Mesodermal cell (in vitro differentiated cells): ENCODE measurements around the gene FBXL17.

Experiments
- H3K27ac ChIP-seq: 2 replicates; pipeline ENCODE4 v1.7.0; 2013; ENCODE audit warnings: mild to moderate bottlenecking, low read depth, low read length, moderate library complexity; ENCODE audit not compliant: severe bottlenecking
- H3K36me3 ChIP-seq: 2 replicates; pipeline ENCODE4 v1.7.1; 2013; ENCODE audit warnings: mild to moderate bottlenecking, low read length, moderate library complexity; ENCODE audit not compliant: control insufficient read depth, insufficient read depth
- H3K4me1 ChIP-seq: one replicate; pipeline ENCODE4 v1.7.1; 2013; ENCODE audit warnings: mild to moderate bottlenecking, low read length; ENCODE audit not compliant: insufficient read depth, control insufficient read depth, poor library complexity, severe bottlenecking
- H3K4me3 ChIP-seq: 2 replicates; pipeline ENCODE4 v1.7.0; 2013; ENCODE audit warnings: low read length, control low read depth, mild to moderate bottlenecking; ENCODE audit not compliant: insufficient read depth, poor library complexity, severe bottlenecking; ENCODE audit errors: extremely low read depth
- H3K9me3 ChIP-seq: 2 replicates; pipeline ENCODE4 v1.7.1; 2013; ENCODE audit warnings: mild to moderate bottlenecking, low read length, moderate library complexity; ENCODE audit not compliant: control insufficient read depth
- WGBS, 2 experiments: methylation state at CpG; one replicate each; pipeline ENCODE4 v1.1.5; 2013; ENCODE audit warnings: missing lambda C conversion rate in 2 of 2; ENCODE audit not compliant: insufficient coverage in 2 of 2; 5-methylcytosine and 5-hydroxymethylcytosine counted together

FBXL17 gene

DNA sequence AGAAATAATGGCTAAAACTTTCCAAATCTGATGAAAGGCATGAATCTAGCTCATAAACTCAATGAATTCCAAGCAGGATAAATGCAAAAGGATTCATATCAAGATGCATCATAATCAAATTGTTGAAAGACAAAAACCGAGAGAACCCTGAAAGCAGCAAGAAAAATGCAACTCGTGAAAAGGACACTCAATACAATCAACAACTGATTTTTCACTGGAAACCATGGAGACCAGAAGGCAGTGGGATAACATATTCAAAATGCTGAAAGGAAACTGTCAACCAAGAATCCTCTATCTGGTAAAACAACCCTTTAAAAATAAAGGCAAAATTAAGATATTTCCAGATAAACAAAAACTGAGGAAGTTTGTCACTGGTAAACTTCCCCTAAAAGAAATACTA lies 9.5 kb downstream of the FBXL17 start:
- H3K4me1 ChIP-seq, result no peaks in the 10 kb centered on the region
- peaks cover 3% of the 10 kb centered on the region for H3K36me3 ChIP-seq
- WGBS, 2 experiments, result 100% methylated on average over 2 of the region's 2 CpGs; no CpG with 5 or more reads in 1 of the 2 experiments
- H3K27ac ChIP-seq, result no peak overlapping the region
- no peak overlapping the region for H3K4me3 ChIP-seq
- peaks cover 20% of the 10 kb centered on the region for H3K9me3 ChIP-seq

DNA sequence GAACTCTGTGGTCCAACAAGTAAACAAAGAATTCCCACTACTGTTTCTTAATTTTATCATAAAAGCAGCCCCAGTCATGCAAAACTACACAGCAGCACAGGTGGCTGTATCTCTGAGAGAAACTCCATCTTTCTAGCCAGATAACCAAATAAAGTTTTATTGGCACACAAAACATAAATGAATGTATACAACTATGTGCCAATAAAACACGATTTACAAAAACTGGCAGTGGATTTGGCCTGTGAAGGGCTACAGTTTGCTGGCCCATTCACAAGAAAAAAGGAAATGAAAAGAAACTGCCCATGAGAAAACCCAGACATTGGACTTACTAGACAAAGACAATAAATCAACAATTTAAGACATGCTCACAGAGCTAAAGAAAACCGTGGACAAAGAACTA lies 10.6 kb downstream of the FBXL17 start:
- Histone ChIP-seq H3K36me3 (peaks cover 3% of the 10 kb centered on the region), H3K27ac (no peak overlapping the region), H3K4me1 (no peaks in the 10 kb centered on the region), H3K9me3 (peaks cover 20% of the 10 kb centered on the region), H3K4me3 (no peak overlapping the region)
- WGBS, 2 experiments, result 100% methylated on average over 1 of the region's 2 CpGs; no CpG with 5 or more reads in 1 of the 2 experiments

DNA sequence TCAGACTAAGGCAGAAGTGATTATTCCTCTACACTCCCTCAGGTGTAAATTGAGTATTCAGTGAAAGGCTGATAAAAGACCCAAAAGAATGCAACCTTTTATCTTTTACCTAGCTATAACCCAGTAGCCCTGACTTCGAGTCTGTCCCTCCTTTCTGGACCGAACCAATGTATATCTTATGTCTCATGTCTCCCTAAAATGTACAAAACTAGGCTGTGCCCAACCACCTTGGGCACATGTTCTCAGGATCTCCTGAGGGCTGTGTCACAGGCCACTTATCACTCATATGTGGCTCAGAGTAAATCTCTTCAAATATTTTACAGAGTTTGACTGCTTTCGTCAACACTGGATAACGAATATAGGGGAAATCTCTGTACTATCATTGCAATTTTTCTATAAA lies 12.7 kb downstream of the FBXL17 start:
- H3K36me3 ChIP-seq, result peaks cover 3% of the 10 kb centered on the region
- no peak overlapping the region for H3K27ac ChIP-seq
- no peak overlapping the region for H3K4me3 ChIP-seq
- H3K4me1 ChIP-seq, result no peaks in the 10 kb centered on the region
- WGBS, 2 experiments, result 80% methylated on average over 2 of the region's 4 CpGs; no CpG with 5 or more reads in 1 of the 2 experiments
- peaks cover 9% of the 10 kb centered on the region for H3K9me3 ChIP-seq

DNA sequence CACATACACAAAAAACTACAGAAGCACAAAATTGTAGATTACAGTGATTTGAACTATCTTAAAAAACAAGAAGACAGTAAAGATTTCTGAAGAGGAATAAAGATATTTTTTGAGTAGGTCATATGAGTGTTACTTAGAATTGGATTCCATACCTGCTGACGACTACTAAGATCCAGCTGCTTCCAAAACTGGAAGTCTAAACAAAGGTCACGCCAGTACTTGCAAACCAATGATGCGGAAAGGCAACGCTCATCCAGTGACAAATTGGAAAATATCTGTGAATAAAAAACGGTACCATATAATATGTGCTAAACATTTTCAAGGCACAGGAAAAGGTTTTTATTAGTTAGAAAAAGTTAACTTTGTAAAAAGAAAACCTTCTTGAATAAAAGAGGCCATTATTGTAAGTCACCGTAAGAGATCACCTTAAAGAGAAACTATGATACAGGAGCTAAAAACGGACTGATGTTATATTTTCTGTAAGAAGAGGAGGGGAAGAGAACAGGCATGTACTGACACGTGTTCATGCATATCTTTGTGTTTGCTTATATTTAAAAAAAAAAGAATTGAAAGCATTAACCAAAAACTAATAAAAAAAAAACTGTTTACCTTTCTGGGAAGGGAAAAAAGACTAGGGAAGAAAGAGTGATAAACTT lies 14.1 kb downstream of the FBXL17 start:
- WGBS, 2 experiments, result 91 to 97% methylated on average over 5 to 6 of the region's 8 CpGs
- H3K9me3 ChIP-seq, result peaks cover 6% of the 10 kb centered on the region
- no peak overlapping the region for H3K27ac ChIP-seq
- H3K4me1 ChIP-seq, result no peaks in the 10 kb centered on the region
- no peak overlapping the region for H3K4me3 ChIP-seq
- H3K36me3 ChIP-seq, result no peaks in the 10 kb centered on the region

DNA sequence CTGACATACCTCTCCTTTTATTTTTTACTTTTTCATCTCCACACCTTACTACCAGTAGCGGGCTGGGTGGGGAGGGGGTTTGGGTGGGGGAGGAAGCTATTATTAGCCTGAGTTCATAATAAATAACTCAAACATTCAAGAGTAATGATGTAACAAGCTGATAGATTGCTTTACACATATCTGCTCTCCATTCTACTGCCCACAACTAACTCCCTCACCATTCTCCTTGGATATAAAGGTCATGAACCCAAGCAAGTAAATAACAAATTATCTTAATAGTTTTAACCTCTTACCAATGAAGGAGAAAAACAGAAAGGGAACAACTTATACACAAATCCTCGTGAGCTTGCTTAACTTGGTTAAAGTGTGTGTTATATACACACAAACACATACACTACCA lies 15.4 kb downstream of the FBXL17 start:
- WGBS, 2 experiments, result no CpG with 5 or more reads among the region's 2 CpGs
- Histone ChIP-seq H3K4me1 (peaks cover 5% of the 10 kb centered on the region), H3K9me3 (no peaks in the 10 kb centered on the region), H3K36me3 (no peaks in the 10 kb centered on the region), H3K27ac (no peak overlapping the region), H3K4me3 (no peak overlapping the region)

DNA sequence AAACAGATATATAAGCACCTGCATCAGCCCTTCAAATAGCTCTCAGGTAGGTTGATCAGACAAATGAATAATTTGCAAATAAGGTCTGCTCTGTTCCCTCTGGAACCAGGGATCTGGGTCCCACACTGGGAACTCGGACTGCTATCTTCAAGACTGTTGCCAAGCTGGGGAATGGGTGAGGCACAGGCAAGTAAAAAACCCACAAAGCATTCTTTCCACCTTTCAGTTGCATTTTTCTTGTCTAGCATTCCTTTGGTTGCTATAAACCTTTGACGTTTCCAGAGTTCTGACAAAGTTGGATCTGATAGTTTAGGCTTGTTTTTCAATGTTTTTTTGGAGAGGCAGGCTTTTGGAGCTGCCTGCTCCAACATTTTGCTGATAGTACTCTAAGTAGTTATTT lies 20.1 kb downstream of the FBXL17 start:
- Histone ChIP-seq H3K4me1 (peaks cover 6% of the 10 kb centered on the region), H3K27ac (peak overlapping the region; percentile 43), H3K9me3 (no peaks in the 10 kb centered on the region), H3K36me3 (no peaks in the 10 kb centered on the region), H3K4me3 (no peak overlapping the region)
- 100% methylated on average over 1 of the region's 2 CpGs for WGBS, 2 experiments

DNA sequence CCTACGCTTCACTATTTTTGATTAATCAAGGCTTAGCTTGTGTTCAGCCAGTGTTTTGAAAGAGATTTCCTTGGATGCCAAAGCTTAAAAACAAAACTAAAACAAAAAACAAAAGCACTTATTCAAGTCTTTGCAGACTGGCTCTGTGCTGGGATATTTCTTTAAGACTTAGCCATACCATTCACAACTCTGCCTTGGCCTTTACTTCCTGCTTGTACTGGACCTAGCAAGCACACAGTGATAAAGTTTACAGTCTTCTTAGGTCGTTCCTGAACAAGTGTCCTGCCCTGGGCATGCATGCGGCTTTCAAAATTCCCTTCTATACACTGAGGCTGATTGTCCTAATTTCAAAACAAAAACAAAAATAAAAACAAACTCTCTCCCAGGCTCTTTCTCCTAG lies 20.7 kb downstream of the FBXL17 start:
- no peaks in the 10 kb centered on the region for H3K36me3 ChIP-seq
- H3K4me1 ChIP-seq, result peaks cover 6% of the 10 kb centered on the region
- WGBS, 2 experiments, result 70 to 86% methylated on average over 2 of the region's 3 CpGs
- no peaks in the 10 kb centered on the region for H3K9me3 ChIP-seq
- peak overlapping the region; percentile 43 for H3K27ac ChIP-seq
- H3K4me3 ChIP-seq, result no peak overlapping the region

DNA sequence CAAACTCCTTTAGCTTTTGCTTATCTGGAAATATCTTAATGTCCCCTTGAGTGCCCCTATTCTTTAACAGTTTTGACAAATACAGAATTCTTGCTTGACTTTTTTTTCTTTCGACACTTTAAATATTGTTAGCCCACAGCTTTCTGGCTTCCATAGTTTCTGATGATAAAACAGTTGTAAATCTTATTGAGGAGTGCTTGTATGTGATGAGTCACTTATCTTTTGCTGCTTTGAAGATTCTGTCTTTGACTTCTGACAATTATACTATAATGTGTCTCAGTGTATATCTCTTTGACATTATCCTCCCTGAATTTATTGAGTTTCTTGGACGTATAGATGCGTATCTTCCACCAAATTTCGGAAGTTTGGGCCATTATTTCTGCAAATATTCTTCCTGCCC lies 21.6 kb downstream of the FBXL17 start:
- Histone ChIP-seq H3K4me3 (no peak overlapping the region), H3K9me3 (no peaks in the 10 kb centered on the region), H3K4me1 (peaks cover 6% of the 10 kb centered on the region), H3K27ac (no peak overlapping the region), H3K36me3 (no peaks in the 10 kb centered on the region)
- 100% methylated on average over 2 of the region's 4 CpGs; no CpG with 5 or more reads in 1 of the 2 experiments for WGBS, 2 experiments

DNA sequence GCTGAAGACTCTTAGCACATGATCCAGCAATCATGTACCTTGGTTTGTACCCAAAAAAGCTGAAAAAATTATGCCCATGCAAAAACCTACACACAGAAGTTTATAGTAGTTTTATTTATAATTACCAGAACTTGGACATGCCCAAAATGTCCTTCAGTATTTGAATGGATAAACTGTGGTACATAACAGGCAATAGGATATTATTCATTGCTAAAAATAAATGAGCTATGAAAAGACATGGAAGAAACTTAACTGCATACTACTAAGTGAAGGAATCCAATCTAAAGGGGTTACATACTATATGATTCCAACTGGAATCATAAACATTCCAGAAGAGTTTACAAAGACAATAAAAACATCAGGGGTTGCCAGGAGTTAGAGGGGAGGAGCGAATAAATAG lies 25.6 kb downstream of the FBXL17 start:
- no peak overlapping the region for H3K27ac ChIP-seq
- H3K4me1 ChIP-seq, result no peaks in the 10 kb centered on the region
- H3K36me3 ChIP-seq, result no peaks in the 10 kb centered on the region
- no peak overlapping the region for H3K4me3 ChIP-seq
- WGBS, 2 experiments, result no CpG with 5 or more reads among the region's 1 CpG
- H3K9me3 ChIP-seq, result no peaks in the 10 kb centered on the region

DNA sequence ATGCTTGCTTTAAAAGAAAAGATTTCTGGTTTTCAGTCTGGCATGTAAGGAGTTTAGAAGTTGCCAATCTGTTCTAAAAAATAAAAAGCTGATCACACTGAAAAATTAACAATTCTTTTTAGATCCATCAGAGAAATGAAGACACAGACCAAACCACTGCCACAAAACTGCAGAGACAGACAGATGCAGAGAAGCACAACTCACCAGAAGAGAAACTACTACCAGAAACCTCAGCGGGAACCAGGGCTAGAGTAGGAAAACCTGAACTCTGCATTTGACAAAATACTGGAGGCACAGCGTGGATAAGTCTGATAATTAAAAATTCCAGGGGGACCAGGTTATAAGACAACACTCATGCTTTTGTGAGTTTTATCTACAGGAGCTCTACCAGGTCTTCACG lies 28.8 kb downstream of the FBXL17 start:
- Histone ChIP-seq H3K9me3 (no peaks in the 10 kb centered on the region), H3K36me3 (peaks cover 3% of the 10 kb centered on the region), H3K4me1 (no peaks in the 10 kb centered on the region), H3K27ac (no peak overlapping the region), H3K4me3 (no peak overlapping the region)
- 91 to 95% methylated on average over 2 to 3 of the region's 3 CpGs for whole genome bisulfite sequencing, 2 experiments

DNA sequence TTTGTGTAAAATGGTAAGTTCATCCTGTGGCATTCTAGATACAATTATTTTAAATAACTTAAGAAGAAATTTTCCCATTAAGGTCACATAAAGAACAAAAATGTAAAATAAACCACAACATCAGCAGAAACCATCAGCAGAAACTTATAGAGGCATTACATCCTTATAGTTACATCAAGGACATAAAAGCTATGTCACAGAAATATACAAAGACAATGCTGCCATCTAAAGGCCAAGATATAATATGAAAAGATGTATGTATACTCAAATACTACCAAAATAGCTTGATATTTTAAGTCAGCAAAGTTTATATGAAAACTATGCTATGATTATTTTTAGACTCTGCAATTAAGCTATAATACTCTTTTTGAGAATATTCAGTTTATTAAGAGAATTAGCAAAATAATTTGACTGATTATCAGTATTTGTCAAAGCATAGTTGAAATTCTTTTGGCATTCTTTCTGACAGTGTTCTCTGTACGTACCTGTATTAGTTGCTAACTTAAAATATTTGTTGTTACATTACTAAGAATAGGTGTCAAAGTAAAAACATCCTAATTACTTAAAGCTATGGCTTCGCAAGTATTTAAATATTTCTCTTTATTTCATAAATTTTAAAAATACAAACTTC lies 36.2 kb downstream of the FBXL17 start:
- H3K36me3 ChIP-seq, result peaks cover 3% of the 10 kb centered on the region
- no peaks in the 10 kb centered on the region for H3K9me3 ChIP-seq
- H3K27ac ChIP-seq, result no peak overlapping the region
- H3K4me3 ChIP-seq, result no peak overlapping the region
- no peaks in the 10 kb centered on the region for H3K4me1 ChIP-seq
- WGBS, 2 experiments, result no CpG with 5 or more reads among the region's 2 CpGs
